AG08396 (cell line): ENCODE results near the gene MAN1C1.

Experiments used
- DNase-seq: peaks from one replicate; pipeline ENCODE4 v3.0.0; 2012; ENCODE audit warnings: low spot score, mixed read lengths

The MAN1C1 gene

GRCh38 chr1:25817840-25818501 lies 201.4 kb downstream of the MAN1C1 start:
- no peak for DNase-seq

- DNase-seq: no peak
Measured at GRCh38 chr1:25818569-25818968, 202.0 kb downstream of the MAN1C1 start.

GRCh38 chr1:25819491-25820246 lies 203.1 kb downstream of the MAN1C1 start, which contains the start of gene MTFR1L:
MTFR1L (plus strand) TSS chr1:25819954; CDS start chr1:25823105, 3,151 bp downstream.
- peak; percentile 93 for DNase-seq

GRCh38 chr1:25820247-25821111 lies 203.9 kb downstream of the MAN1C1 start:
- peak; percentile 87 for DNase-seq

- DNase-seq: no peak
Measured at GRCh38 chr1:25821112-25821476, 204.5 kb downstream of the MAN1C1 start.

GRCh38 chr1:25821630-25822091 lies 205.1 kb downstream of the MAN1C1 start:
- peak; percentile 57 for DNase-seq

- no peak for DNase-seq
Measured at GRCh38 chr1:25825605-25826004, 209.0 kb downstream of the MAN1C1 start.

- DNase-seq: no peak
Measured at GRCh38 chr1:25826571-25826970, 210.0 kb downstream of the MAN1C1 start.

GRCh38 chr1:25828491-25828890 lies 211.9 kb downstream of the MAN1C1 start:
- DNase-seq: no peak

GRCh38 chr1:25829046-25829445 lies 212.5 kb downstream of the MAN1C1 start:
- DNase-seq: no peak

- DNase-seq: no peak
Measured at GRCh38 chr1:25831569-25832196, 215.1 kb downstream of the MAN1C1 start.

- DNase-seq: no peak
Measured at GRCh38 chr1:25832336-25833037, 215.9 kb downstream of the MAN1C1 start.

GRCh38 chr1:25833158-25833557 lies 216.6 kb downstream of the MAN1C1 start:
- no peak for DNase-seq
